Liver (tissue), 3 donors: ENCODE results near the gene POU6F2.
"Not testable (repeated sequence)": the region's sequence is repeated elsewhere in the genome, so short reads cannot be mapped to it uniquely, and the experiment has no call there.

Source experiments
- CTCF ChIP-seq: fragments of 150-350 bp; IDR thresholded peaks from 2 replicates; pipeline ENCODE4 v1.5.1; 2017; ENCODE audit warnings: improper control_type of control experiment, low read depth, low read length; ENCODE audit not compliant: missing input control
- JUND ChIP-seq, 2 donors: IDR thresholded peaks; 2 replicates each; pipeline ENCODE4 v1.6.1; 2016; ENCODE audit warnings: antibody characterized with exemption in 2 of 2
- YY1 ChIP-seq: IDR thresholded peaks from 2 replicates; pipeline ENCODE4 v1.6.1; 2016; ENCODE audit warnings: antibody characterized with exemption, mild to moderate bottlenecking
- TF ChIP-seq, protein P1 (sequence below): IDR thresholded peaks from 2 replicates; pipeline ENCODE4 v1.6.1; 2016; ENCODE audit warnings: antibody characterized with exemption
- donor health status: healthy.
- donor health status: healthy.

- TF ChIP-seq, protein P1, sequence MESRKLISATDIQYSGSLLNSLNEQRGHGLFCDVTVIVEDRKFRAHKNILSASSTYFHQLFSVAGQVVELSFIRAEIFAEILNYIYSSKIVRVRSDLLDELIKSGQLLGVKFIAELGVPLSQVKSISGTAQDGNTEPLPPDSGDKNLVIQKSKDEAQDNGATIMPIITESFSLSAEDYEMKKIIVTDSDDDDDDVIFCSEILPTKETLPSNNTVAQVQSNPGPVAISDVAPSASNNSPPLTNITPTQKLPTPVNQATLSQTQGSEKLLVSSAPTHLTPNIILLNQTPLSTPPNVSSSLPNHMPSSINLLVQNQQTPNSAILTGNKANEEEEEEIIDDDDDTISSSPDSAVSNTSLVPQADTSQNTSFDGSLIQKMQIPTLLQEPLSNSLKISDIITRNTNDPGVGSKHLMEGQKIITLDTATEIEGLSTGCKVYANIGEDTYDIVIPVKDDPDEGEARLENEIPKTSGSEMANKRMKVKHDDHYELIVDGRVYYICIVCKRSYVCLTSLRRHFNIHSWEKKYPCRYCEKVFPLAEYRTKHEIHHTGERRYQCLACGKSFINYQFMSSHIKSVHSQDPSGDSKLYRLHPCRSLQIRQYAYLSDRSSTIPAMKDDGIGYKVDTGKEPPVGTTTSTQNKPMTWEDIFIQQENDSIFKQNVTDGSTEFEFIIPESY: not testable (repeated sequence)
- not testable (repeated sequence) for TF ChIP-seq CTCF; JUND (IDR thresholded peaks at IDR 0.05); YY1
Observed at GRCh38 chr7:39331607-39332006, 353.9 kb downstream of the POU6F2 start.
